Inflammatory macrophage treated with lipopolysaccharide for 4 hours (primary cell): ENCODE results near the gene RWDD3.

ENCODE experiments used
- DNase-seq: peaks from one replicate; pipeline ENCODE4 v3.0.0-alpha.2; 2020

RWDD3 gene

DNA sequence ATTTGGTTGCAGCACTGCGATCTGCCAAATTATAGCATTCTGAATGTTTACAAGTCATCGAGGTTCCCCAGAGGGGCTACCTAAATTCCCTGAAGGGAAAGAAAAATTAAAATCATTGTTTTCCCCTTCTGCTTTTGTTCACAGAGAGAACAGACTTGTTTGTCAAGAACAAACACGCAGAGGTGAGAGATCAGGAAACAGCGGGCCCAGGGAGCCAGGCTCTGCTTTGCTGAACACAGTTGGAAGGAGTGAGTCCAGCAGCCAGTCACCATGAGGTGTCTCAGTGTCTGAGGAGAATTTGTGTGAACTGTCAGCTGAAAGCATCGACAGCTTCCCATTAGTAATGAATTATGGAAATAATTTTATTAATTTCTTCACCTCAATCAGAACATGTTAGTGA lies 52.5 kb downstream of the RWDD3 start:
- DNase-seq = no peak

DNA sequence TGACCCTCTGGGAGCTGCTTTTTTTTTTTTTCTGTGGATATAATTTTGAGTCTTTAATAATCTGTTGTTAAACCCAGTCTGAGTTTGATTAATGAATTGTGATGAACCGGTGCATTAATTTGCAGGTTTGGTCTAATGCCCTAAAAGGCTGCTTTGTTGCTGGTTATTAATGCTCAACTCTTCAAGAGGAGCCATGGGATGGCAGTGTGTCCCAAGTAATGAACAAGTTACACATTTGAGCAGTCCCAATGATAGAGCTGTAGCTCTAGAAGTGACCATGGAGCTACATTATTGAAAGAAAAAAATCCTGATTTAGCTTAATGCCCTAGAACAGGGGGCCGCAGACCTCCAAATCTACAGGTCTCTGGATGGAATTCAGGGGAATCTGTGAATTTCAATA lies 53.1 kb downstream of the RWDD3 start:
- DNase-seq = no peak

DNA sequence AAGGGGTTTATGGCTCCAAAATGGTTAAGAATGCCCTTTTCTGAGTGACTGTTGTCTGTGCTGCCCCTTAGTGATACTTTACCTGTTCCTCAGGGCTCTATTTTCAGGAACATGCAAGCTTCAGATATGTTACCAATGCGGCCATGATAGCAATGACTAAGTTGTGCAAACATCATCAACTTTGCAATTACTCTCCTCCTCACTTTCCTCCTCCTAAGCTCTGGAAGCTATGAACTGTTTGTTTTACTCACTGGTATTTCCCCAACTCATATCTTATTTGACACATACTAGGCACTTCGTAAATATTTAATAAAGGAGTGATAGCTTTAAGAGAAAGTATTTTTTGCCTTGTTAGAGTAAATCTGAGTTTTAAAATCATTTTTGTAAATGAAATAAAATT lies 53.8 kb downstream of the RWDD3 start:
- DNase-seq = no peak
